Osteocyte (in vitro differentiated cells): ENCODE measurements around the gene AFG3L2. TPM values are rescaled to one million over a fixed set of nuclear protein-coding genes. Genes with fewer than 3 reads are reported as not detected.

Experiments
- DNase-seq: peaks from one replicate; pipeline ENCODE4 v3.0.0; 2021; ENCODE audit warnings: mixed read lengths; ENCODE audit not compliant: unreplicated experiment; ENCODE audit errors: extremely low spot score
- H3K27ac Mint-ChIP-seq: one replicate; pipeline ENCODE4 v1.8.0; 2021; ENCODE audit warnings: mild to moderate bottlenecking, mixed read lengths; ENCODE audit not compliant: unreplicated experiment
- H3K27me3 Mint-ChIP-seq: one replicate; pipeline ENCODE4 v1.8.0; 2021; ENCODE audit warnings: mixed read lengths; ENCODE audit not compliant: unreplicated experiment
- H3K36me3 Mint-ChIP-seq: one replicate; pipeline ENCODE4 v1.8.0; 2021; ENCODE audit warnings: mixed read lengths; ENCODE audit not compliant: unreplicated experiment
- H3K4me1 Mint-ChIP-seq: one replicate; pipeline ENCODE4 v1.8.0; 2021; ENCODE audit warnings: mixed read lengths; ENCODE audit not compliant: unreplicated experiment
- H3K4me3 Mint-ChIP-seq: one replicate; pipeline ENCODE4 v1.8.0; 2021; ENCODE audit warnings: mild to moderate bottlenecking, moderate library complexity, mixed read lengths; ENCODE audit not compliant: unreplicated experiment
- H3K9me3 Mint-ChIP-seq: one replicate; pipeline ENCODE4 v1.8.0; 2021; ENCODE audit warnings: mixed read lengths; ENCODE audit not compliant: unreplicated experiment
- CTCF ChIP-seq: fragments of 200-600 bp; sonication (generic); IDR thresholded peaks from 2 replicates; pipeline ENCODE4 v1.5.0; 2021; ENCODE audit warnings: antibody characterized with exemption, mild to moderate bottlenecking, moderate library complexity
- total RNA-seq: library from RNA; stranded (reverse); gene quantifications from 2 replicates; pipeline ENCODE4 v1.2.1, GENCODE V29; 2021

Gene AFG3L2
- total RNA-seq, 1 donor from 2014 or later = 44.4 TPM

GRCh38 chr18:12299862-12300261, 77.2 kb downstream of the AFG3L2 start:
- Mint-ChIP-seq H3K4me1 (peaks cover 9% of the 10 kb centered on the region), H3K27me3 (peaks cover 2% of the 10 kb centered on the region), H3K4me3 (no peak overlapping the region), H3K27ac (no peak overlapping the region), H3K9me3 (no peaks in the 10 kb centered on the region), H3K36me3 (no peaks in the 10 kb centered on the region)
- TF ChIP-seq CTCF = no peak
- DNase-seq = no peak

DNA sequence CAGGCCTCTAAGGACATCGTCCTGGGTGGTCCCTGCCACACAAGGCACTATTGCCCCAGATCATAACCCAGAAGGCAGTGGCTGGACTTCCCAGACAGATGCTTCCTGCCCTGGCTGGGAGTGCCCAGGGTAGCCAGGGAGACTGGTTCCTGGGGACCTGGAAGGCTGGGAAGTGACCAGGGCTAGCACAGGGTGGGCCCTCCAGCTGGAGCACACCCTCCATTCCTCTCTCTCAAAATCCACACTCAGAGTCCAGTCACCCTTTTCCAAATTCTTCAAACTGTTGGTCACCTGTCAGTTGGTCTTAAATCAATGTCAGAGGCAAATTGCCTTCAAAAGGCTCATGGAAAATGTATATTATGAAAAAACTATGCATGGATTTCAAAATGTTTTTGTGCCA, 80.6 kb downstream of the AFG3L2 start:
- TF ChIP-seq CTCF = no peak
- peaks cover 2% of the 10 kb centered on the region for H3K27me3 Mint-ChIP-seq
- H3K4me3 Mint-ChIP-seq = no peak overlapping the region
- H3K4me1 Mint-ChIP-seq = peaks cover 8% of the 10 kb centered on the region
- H3K27ac Mint-ChIP-seq = no peak overlapping the region
- no peaks in the 10 kb centered on the region for H3K36me3 Mint-ChIP-seq
- DNase-seq = no peak
- no peaks in the 10 kb centered on the region for H3K9me3 Mint-ChIP-seq

- Mint-ChIP-seq H3K36me3 (no peaks in the 10 kb centered on the region), H3K27me3 (peaks cover 2% of the 10 kb centered on the region), H3K9me3 (no peaks in the 10 kb centered on the region), H3K4me1 (peaks cover 8% of the 10 kb centered on the region), H3K4me3 (no peak overlapping the region), H3K27ac (no peak overlapping the region)
- TF ChIP-seq CTCF = no peak
- no peak for DNase-seq
These were observed 81.0 kb downstream of the AFG3L2 start for GRCh38 chr18:12296087-12296403.

GRCh38 chr18:12295389-12296086, 81.5 kb downstream of the AFG3L2 start:
- H3K9me3 Mint-ChIP-seq = no peaks in the 10 kb centered on the region
- no peak overlapping the region for H3K4me3 Mint-ChIP-seq
- peaks cover 2% of the 10 kb centered on the region for H3K27me3 Mint-ChIP-seq
- no peak overlapping the region for H3K27ac Mint-ChIP-seq
- DNase-seq = no peak
- peaks cover 8% of the 10 kb centered on the region for H3K4me1 Mint-ChIP-seq
- H3K36me3 Mint-ChIP-seq = no peaks in the 10 kb centered on the region
- TF ChIP-seq CTCF = no peak

DNA sequence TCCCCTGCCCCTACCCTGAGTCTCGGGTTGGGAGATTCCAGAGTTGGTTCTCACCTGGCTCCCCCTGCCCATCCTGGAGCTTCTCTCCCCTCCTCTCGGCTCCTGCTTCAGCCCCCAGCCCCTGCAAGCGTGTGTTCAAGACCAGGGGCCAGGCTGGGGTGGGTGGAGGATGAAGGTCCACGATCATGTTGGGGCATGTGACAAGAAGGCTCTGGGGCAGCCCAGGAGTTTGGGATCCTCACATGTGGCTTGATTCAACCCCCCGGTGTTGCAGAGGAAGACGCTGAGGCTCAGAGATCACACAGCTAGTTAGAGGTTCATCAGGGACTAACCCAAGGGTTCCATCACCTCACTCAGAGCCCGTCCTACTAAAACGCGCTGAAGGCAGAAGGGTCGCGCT, 83.2 kb downstream of the AFG3L2 start:
- peaks cover 12% of the 10 kb centered on the region for H3K4me1 Mint-ChIP-seq
- no peak overlapping the region for H3K27ac Mint-ChIP-seq
- TF ChIP-seq CTCF = no peak
- no peaks in the 10 kb centered on the region for H3K9me3 Mint-ChIP-seq
- no peak for DNase-seq
- H3K4me3 Mint-ChIP-seq = no peak overlapping the region
- no peaks in the 10 kb centered on the region for H3K36me3 Mint-ChIP-seq
- H3K27me3 Mint-ChIP-seq = no peaks in the 10 kb centered on the region
